ENCODE measurements around the gene PADI1. TPM values are rescaled to one million over a fixed set of nuclear protein-coding genes. Genes with fewer than 3 reads are reported as not detected.

PADI1 gene
- total RNA-seq, 1 experiment from 2014 or later, result 0.24 TPM

DNA sequence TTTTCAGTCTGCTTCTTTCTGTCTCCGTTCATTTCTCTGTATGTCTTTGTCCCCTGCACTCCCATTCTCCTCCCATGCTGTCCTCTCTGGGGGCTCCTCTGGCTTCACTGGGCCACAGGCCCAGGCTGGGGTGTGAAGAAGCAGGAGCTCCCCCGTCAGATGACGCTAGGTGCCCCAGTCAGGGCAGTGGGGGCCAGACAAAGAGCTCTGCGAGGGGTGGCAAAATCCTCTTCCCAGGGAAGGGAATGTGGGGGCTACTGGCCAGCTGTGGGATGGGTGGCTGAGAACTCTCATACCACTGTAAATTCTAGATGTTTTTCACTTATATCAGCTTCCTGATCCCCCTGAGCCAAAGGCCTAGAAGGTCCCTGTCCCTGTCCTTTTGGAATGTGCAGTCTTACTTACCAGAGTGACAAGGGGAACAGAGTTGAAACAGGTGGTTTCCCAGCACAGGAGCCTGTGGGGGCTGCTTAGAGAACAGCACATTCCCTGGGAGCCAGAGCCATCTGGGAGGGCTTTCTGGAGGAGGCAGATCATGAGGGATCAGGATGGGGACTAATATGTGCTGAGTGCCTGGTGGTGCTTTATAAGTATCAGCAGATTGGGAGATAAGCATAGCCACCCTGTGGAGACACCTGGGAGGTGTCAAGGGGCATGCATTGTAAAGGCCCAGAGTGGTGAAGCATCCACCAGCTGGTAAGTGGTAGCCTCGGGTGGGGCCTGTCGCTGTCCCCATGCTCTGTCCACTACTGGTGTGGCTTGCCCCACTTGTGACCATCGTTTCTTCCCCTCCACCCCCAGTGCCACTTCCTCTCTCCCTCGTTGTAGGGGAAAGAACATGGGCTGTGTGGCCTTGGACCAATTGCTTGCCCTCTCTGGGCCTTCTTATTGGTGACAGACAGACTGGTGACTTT lies 10.1 kb upstream of the PADI1 start:
- Mint-ChIP-seq H3K36me3 (ENCODE audit: insufficient read depth in 1 of 3, low read depth in 3 of 3) (no peaks in the 10 kb centered on the region; a peak in 1 of 7 replicates), H3K27ac (peak overlapping the region in 1 of 3 experiments; percentile 57; a peak in 3 of 7 replicates), H3K4me1 (peaks cover 9 to 14% of the 10 kb centered on the region in 2 experiments), H3K27me3 (ENCODE audit: low read depth) (peaks cover 5% of the 10 kb centered on the region), H3K9me3 (no peaks in the 10 kb centered on the region), H3K4me3 (no peak overlapping the region; a peak in 1 of 5 replicates)
- H3K9me3 ChIP-seq (ENCODE audit: control insufficient read depth, low read depth, low read length), result no peaks in the 10 kb centered on the region
- TF ChIP-seq CTCF (conservative IDR thresholded peaks at IDR 0.05), result no peak
- H2BK12ac ChIP-seq (ENCODE audit: insufficient read length, low read depth, low read length), result no peak overlapping the region
- H3K27ac ChIP-seq (ENCODE audit: insufficient read length, low read depth, low read length), result no peak overlapping the region
- no peak for DNase-seq
- H2AFZ ChIP-seq (ENCODE audit: low read length), result no peak overlapping the region
- H3K9ac ChIP-seq (ENCODE audit: extremely low read depth, insufficient read length, low read length), result no peak overlapping the region
- no peak overlapping the region for H2BK5ac ChIP-seq (ENCODE audit: insufficient read length, low read length)
- no peak overlapping the region for H2BK120ac ChIP-seq (ENCODE audit: low read depth, low read length, poor library complexity, severe bottlenecking)
- H3K56ac ChIP-seq (ENCODE audit: insufficient read length, low read depth, low read length), result no peak overlapping the region
- no peak overlapping the region for H3K4ac ChIP-seq (ENCODE audit: low read depth, low read length)
- H3K23ac ChIP-seq (ENCODE audit: insufficient read length, low read depth, low read length), result no peak overlapping the region
- H2BK15ac ChIP-seq (ENCODE audit: low read depth, low read length), result no peak overlapping the region
- no peak overlapping the region for H4K5ac ChIP-seq (ENCODE audit: insufficient read length, low read depth, low read length)
- H4K91ac ChIP-seq (ENCODE audit: insufficient read length, low read depth, low read length), result no peak overlapping the region
- no peaks in the 10 kb centered on the region for H3K4me1 ChIP-seq (ENCODE audit: insufficient read depth, low read length)
- no peaks in the 10 kb centered on the region for H4K20me1 ChIP-seq (ENCODE audit: control insufficient read depth, insufficient read depth, insufficient read length)
- H3K23me2 ChIP-seq (ENCODE audit: insufficient read length, low read depth, low read length, poor library complexity, severe bottlenecking), result no peaks in the 10 kb centered on the region
- WGBS (ENCODE audit: extremely low coverage, insufficient read length, low lambda C conversion rate), result no CpG with 5 or more reads among the region's 8 CpGs
- no peak overlapping the region for H2AK5ac ChIP-seq (ENCODE audit: insufficient read length, low read length)
- no peak overlapping the region for H2BK20ac ChIP-seq (ENCODE audit: low read depth, low read length, poor library complexity, severe bottlenecking)
- H3K79me2 ChIP-seq (ENCODE audit: insufficient read depth, low read length), result no peaks in the 10 kb centered on the region
- no peak overlapping the region for H4K8ac ChIP-seq (replicated peaks; ENCODE audit: insufficient read length, low read depth, low read length)
- H3T11ph ChIP-seq (ENCODE audit: low read length), result no peak overlapping the region
- H3K18ac ChIP-seq (ENCODE audit: insufficient read length, low read depth, low read length), result no peak overlapping the region
- no peaks in the 10 kb centered on the region for H3K79me1 ChIP-seq (ENCODE audit: insufficient read depth, low read depth, low read length, poor library complexity, severe bottlenecking)
- no peaks in the 10 kb centered on the region for H3K27me3 ChIP-seq (ENCODE audit: insufficient read depth, low read length)
- no peak overlapping the region for H3K14ac ChIP-seq (ENCODE audit: insufficient read depth, low read length)
- H3K4me2 ChIP-seq (ENCODE audit: insufficient read depth, insufficient read length, low read length), result no peak overlapping the region

All from H9 (cell line).